ENCODE results near the gene EBF4.

Gene EBF4

GRCh38 chr20:2740702-2741101 lies 48.1 kb downstream of the EBF4 start:
- Histone ChIP-seq H3K4me2 (ENCODE audit: low read length, poor library complexity, severe bottlenecking) (no peak overlapping the region), H4K91ac (ENCODE audit: low read length) (no peak overlapping the region), H3K4me3 (ENCODE audit: insufficient read depth in 1 of 2, low read depth in 1 of 2, low read length in 2 of 2) (no peak overlapping the region), H2AFZ (ENCODE audit: low read depth, low read length) (no peak overlapping the region), H2BK120ac (ENCODE audit: low read depth, low read length) (no peak overlapping the region), H3K18ac (ENCODE audit: low read depth in 1 of 2, low read length in 2 of 2) (no peak overlapping the region), H3K79me1 (replicated peaks; ENCODE audit: low read length, poor library complexity, severe bottlenecking) (no peaks in the 10 kb centered on the region), H3K4me1 (ENCODE audit: control insufficient read depth, insufficient read depth, low read depth, low read length) (no peaks in the 10 kb centered on the region), H3K9ac (ENCODE audit: low read length) (no peak overlapping the region), H3K27ac (ENCODE audit: low read length, poor library complexity, severe bottlenecking) (no peak overlapping the region), H2BK15ac (ENCODE audit: low read depth, poor library complexity, severe bottlenecking) (no peak overlapping the region), H3K4ac (ENCODE audit: low read depth in 1 of 2, low read length in 2 of 2) (no peak overlapping the region), H4K8ac (ENCODE audit: low read length) (no peak overlapping the region), H3K14ac (ENCODE audit: low read length in 2 of 2) (no peak overlapping the region), H3K36me3 (ENCODE audit: control insufficient read depth in 1 of 2, insufficient read depth in 2 of 2, low read depth in 1 of 2, low read length in 2 of 2) (no peaks in the 10 kb centered on the region), H2BK5ac (ENCODE audit: low read depth, low read length, poor library complexity, severe bottlenecking) (no peak overlapping the region), H3K9me3 (ENCODE audit: control insufficient read depth, low read length) (no peaks in the 10 kb centered on the region), H2BK12ac (ENCODE audit: low read length in 2 of 2) (no peak overlapping the region), H2AK5ac (ENCODE audit: low read length, severe bottlenecking) (no peak overlapping the region), H3K27me3 (ENCODE audit: control insufficient read depth in 1 of 2, insufficient read depth in 1 of 2, low read length in 2 of 2) (peaks cover 63 to 75% of the 10 kb centered on the region in 2 experiments), H3K23ac (ENCODE audit: low read length in 2 of 2) (no peak overlapping the region)
- DNase-seq, result no peak
- WGBS, result 67% methylated on average over 6 of the region's 6 CpGs

- no peak overlapping the region for H3K4me2 ChIP-seq (ENCODE audit: low read length, poor library complexity, severe bottlenecking)
- no peak overlapping the region for H2BK5ac ChIP-seq (ENCODE audit: low read depth, low read length, poor library complexity, severe bottlenecking)
- H3K27ac ChIP-seq (ENCODE audit: low read length, poor library complexity, severe bottlenecking), result no peak overlapping the region
- no peak overlapping the region for H4K8ac ChIP-seq (ENCODE audit: low read length)
- H3K14ac ChIP-seq (ENCODE audit: low read length in 2 of 2), result no peak overlapping the region
- no peak overlapping the region for H2BK120ac ChIP-seq (ENCODE audit: low read depth, low read length)
- H3K18ac ChIP-seq (ENCODE audit: low read depth in 1 of 2, low read length in 2 of 2), result no peak overlapping the region
- peaks cover 66 to 76% of the 10 kb centered on the region in 2 experiments for H3K27me3 ChIP-seq (ENCODE audit: control insufficient read depth in 1 of 2, insufficient read depth in 1 of 2, low read length in 2 of 2)
- H2BK15ac ChIP-seq (ENCODE audit: low read depth, poor library complexity, severe bottlenecking), result no peak overlapping the region
- no peaks in the 10 kb centered on the region for H3K79me1 ChIP-seq (replicated peaks; ENCODE audit: low read length, poor library complexity, severe bottlenecking)
- no peak overlapping the region for H2BK12ac ChIP-seq (ENCODE audit: low read length in 2 of 2)
- no peak overlapping the region for H3K23ac ChIP-seq (ENCODE audit: low read length in 2 of 2)
- no peak overlapping the region for H4K91ac ChIP-seq (ENCODE audit: low read length)
- 66% methylated on average over 3 of the region's 3 CpGs for WGBS
- no peak overlapping the region for H3K4ac ChIP-seq (ENCODE audit: low read depth in 1 of 2, low read length in 2 of 2)
- no peaks in the 10 kb centered on the region for H3K9me3 ChIP-seq (ENCODE audit: control insufficient read depth, low read length)
- H2AK5ac ChIP-seq (ENCODE audit: low read length, severe bottlenecking), result no peak overlapping the region
- no peak overlapping the region for H3K4me3 ChIP-seq (ENCODE audit: insufficient read depth in 1 of 2, low read depth in 1 of 2, low read length in 2 of 2)
- no peak overlapping the region for H3K9ac ChIP-seq (ENCODE audit: low read length)
- no peak for DNase-seq
- H3K36me3 ChIP-seq (ENCODE audit: control insufficient read depth in 1 of 2, insufficient read depth in 2 of 2, low read depth in 1 of 2, low read length in 2 of 2), result no peaks in the 10 kb centered on the region
- H2AFZ ChIP-seq (ENCODE audit: low read depth, low read length), result no peak overlapping the region
- no peaks in the 10 kb centered on the region for H3K4me1 ChIP-seq (ENCODE audit: control insufficient read depth, insufficient read depth, low read depth, low read length)
Observed at GRCh38 chr20:2741463-2741862, 48.9 kb downstream of the EBF4 start.

- no peak overlapping the region for H3K4ac ChIP-seq (ENCODE audit: low read depth in 1 of 2, low read length in 2 of 2)
- DNase-seq, result no peak
- H3K23ac ChIP-seq (ENCODE audit: low read length in 2 of 2), result no peak overlapping the region
- no peak overlapping the region for H4K91ac ChIP-seq (ENCODE audit: low read length)
- H3K27me3 ChIP-seq (ENCODE audit: control insufficient read depth in 1 of 2, insufficient read depth in 1 of 2, low read length in 2 of 2), result peaks cover 68 to 78% of the 10 kb centered on the region in 2 experiments
- WGBS, result 86% methylated on average over 7 of the region's 7 CpGs
- H3K79me1 ChIP-seq (replicated peaks; ENCODE audit: low read length, poor library complexity, severe bottlenecking), result no peaks in the 10 kb centered on the region
- no peak overlapping the region for H3K27ac ChIP-seq (ENCODE audit: low read length, poor library complexity, severe bottlenecking)
- H3K9me3 ChIP-seq (ENCODE audit: control insufficient read depth, low read length), result no peaks in the 10 kb centered on the region
- no peaks in the 10 kb centered on the region for H3K36me3 ChIP-seq (ENCODE audit: control insufficient read depth in 1 of 2, insufficient read depth in 2 of 2, low read depth in 1 of 2, low read length in 2 of 2)
- no peaks in the 10 kb centered on the region for H3K4me1 ChIP-seq (ENCODE audit: control insufficient read depth, insufficient read depth, low read depth, low read length)
- H2BK120ac ChIP-seq (ENCODE audit: low read depth, low read length), result no peak overlapping the region
- H3K14ac ChIP-seq (ENCODE audit: low read length in 2 of 2), result no peak overlapping the region
- H2BK5ac ChIP-seq (ENCODE audit: low read depth, low read length, poor library complexity, severe bottlenecking), result no peak overlapping the region
- no peak overlapping the region for H3K18ac ChIP-seq (ENCODE audit: low read depth in 1 of 2, low read length in 2 of 2)
- H4K8ac ChIP-seq (ENCODE audit: low read length), result no peak overlapping the region
- H2BK12ac ChIP-seq (ENCODE audit: low read length in 2 of 2), result no peak overlapping the region
- no peak overlapping the region for H3K4me2 ChIP-seq (ENCODE audit: low read length, poor library complexity, severe bottlenecking)
- no peak overlapping the region for H2AK5ac ChIP-seq (ENCODE audit: low read length, severe bottlenecking)
- H2BK15ac ChIP-seq (ENCODE audit: low read depth, poor library complexity, severe bottlenecking), result no peak overlapping the region
- H2AFZ ChIP-seq (ENCODE audit: low read depth, low read length), result no peak overlapping the region
- no peak overlapping the region for H3K4me3 ChIP-seq (ENCODE audit: insufficient read depth in 1 of 2, low read depth in 1 of 2, low read length in 2 of 2)
- no peak overlapping the region for H3K9ac ChIP-seq (ENCODE audit: low read length)
Observed at GRCh38 chr20:2741881-2742280, 49.3 kb downstream of the EBF4 start.

- Histone ChIP-seq H4K8ac (ENCODE audit: low read length) (no peak overlapping the region), H4K91ac (ENCODE audit: low read length) (no peak overlapping the region), H3K9ac (ENCODE audit: low read length) (no peak overlapping the region), H3K4me1 (ENCODE audit: control insufficient read depth, insufficient read depth, low read depth, low read length) (no peaks in the 10 kb centered on the region), H2AK5ac (ENCODE audit: low read length, severe bottlenecking) (no peak overlapping the region), H2BK15ac (ENCODE audit: low read depth, poor library complexity, severe bottlenecking) (no peak overlapping the region), H2AFZ (ENCODE audit: low read depth, low read length) (no peak overlapping the region), H2BK5ac (ENCODE audit: low read depth, low read length, poor library complexity, severe bottlenecking) (no peak overlapping the region), H3K4me2 (ENCODE audit: low read length, poor library complexity, severe bottlenecking) (no peak overlapping the region), H3K4ac (ENCODE audit: low read depth in 1 of 2, low read length in 2 of 2) (no peak overlapping the region), H3K23ac (ENCODE audit: low read length in 2 of 2) (no peak overlapping the region), H3K18ac (ENCODE audit: low read depth in 1 of 2, low read length in 2 of 2) (no peak overlapping the region), H2BK120ac (ENCODE audit: low read depth, low read length) (no peak overlapping the region), H2BK12ac (ENCODE audit: low read length in 2 of 2) (no peak overlapping the region), H3K4me3 (ENCODE audit: insufficient read depth in 1 of 2, low read depth in 1 of 2, low read length in 2 of 2) (no peak overlapping the region), H3K36me3 (ENCODE audit: control insufficient read depth in 1 of 2, insufficient read depth in 2 of 2, low read depth in 1 of 2, low read length in 2 of 2) (no peaks in the 10 kb centered on the region), H3K79me1 (replicated peaks; ENCODE audit: low read length, poor library complexity, severe bottlenecking) (no peaks in the 10 kb centered on the region), H3K27ac (ENCODE audit: low read length, poor library complexity, severe bottlenecking) (no peak overlapping the region), H3K27me3 (ENCODE audit: control insufficient read depth in 1 of 2, insufficient read depth in 1 of 2, low read length in 2 of 2) (peaks cover 71 to 84% of the 10 kb centered on the region in 2 experiments), H3K14ac (ENCODE audit: low read length in 2 of 2) (no peak overlapping the region), H3K9me3 (ENCODE audit: control insufficient read depth, low read length) (no peaks in the 10 kb centered on the region)
- whole genome bisulfite sequencing, result 96% methylated on average over 1 of the region's 2 CpGs
- DNase-seq, result no peak
Observed at GRCh38 chr20:2742431-2742830, 49.9 kb downstream of the EBF4 start.
